ENCODE measurements around the gene FARS2.

FARS2 gene

DNA sequence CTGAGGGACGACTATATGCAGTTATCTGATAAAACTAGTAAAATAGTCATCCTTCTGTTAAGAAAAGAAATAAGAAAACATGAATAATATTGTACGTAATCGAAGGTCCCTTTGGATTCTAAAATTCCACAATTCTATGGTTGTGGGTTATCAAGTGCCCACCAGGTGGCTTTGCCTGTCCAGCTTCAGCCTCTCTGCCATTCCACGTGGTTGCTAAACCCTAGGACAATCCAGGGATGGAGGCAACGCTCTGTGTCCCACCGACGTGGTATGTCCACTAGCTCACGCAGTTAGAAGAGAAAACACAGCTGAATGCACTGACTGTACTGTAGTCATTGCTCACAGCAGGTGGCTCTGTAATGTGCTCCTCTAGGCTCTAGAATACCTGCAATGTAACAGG lies 349.3 kb downstream of the FARS2 start:
- Histone ChIP-seq H3K4me1 (ENCODE audit: control insufficient read depth in 2 of 2, insufficient read depth in 2 of 2, low read length in 2 of 2) (no peaks in the 10 kb centered on the region), H3K27ac (ENCODE audit: low read depth in 2 of 2, low read length in 2 of 2) (no peak overlapping the region), H3K9me3 (ENCODE audit: control insufficient read depth in 2 of 2, low read length in 2 of 2) (no peaks in the 10 kb centered on the region)

DNA sequence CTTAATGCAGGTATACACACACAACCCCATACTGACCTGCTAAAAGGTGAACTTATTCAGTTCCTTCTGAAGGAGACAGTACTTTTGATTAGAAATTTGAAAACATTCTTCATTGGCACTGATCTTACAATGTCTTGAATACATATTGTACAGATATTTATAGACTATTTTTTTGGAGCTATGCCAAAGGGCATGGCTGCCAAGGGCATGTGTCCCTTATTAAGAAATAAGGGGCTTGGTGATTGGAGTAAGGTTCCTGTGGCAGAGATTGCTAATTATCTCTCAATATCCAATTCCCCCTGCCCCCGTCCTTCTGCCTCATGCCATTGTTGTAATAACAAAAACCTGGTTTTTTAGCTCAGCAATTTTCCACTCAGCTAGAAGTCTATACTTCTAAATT lies 355.9 kb downstream of the FARS2 start:
- Histone ChIP-seq H3K27me3 (ENCODE audit: control insufficient read depth in 2 of 2, insufficient read depth in 2 of 2, low read length in 2 of 2) (no peaks in the 10 kb centered on the region), H3K4me3 (ENCODE audit: low read length in 2 of 2) (no peak overlapping the region), H3K9me3 (ENCODE audit: control insufficient read depth in 2 of 2, low read length in 2 of 2) (no peaks in the 10 kb centered on the region), H3K4me1 (ENCODE audit: control insufficient read depth in 2 of 2, insufficient read depth in 2 of 2, low read length in 2 of 2) (no peaks in the 10 kb centered on the region), H3K36me3 (ENCODE audit: control insufficient read depth in 2 of 2, insufficient read depth in 2 of 2, low read length in 2 of 2) (no peaks in the 10 kb centered on the region), H3K27ac (ENCODE audit: low read depth in 2 of 2, low read length in 2 of 2) (no peak overlapping the region), H3K9ac (ENCODE audit: low read depth in 1 of 2, low read length in 2 of 2) (no peak overlapping the region)

More for the DNA sequence above, 349.3 kb downstream of the FARS2 start:
- no peak overlapping the region for H3K9ac ChIP-seq (ENCODE audit: low read depth in 1 of 2, low read length in 2 of 2)
- H3K36me3 ChIP-seq (ENCODE audit: control insufficient read depth in 2 of 2, insufficient read depth in 2 of 2, low read length in 2 of 2): no peaks in the 10 kb centered on the region
- H3K27me3 ChIP-seq (ENCODE audit: control insufficient read depth in 2 of 2, insufficient read depth in 2 of 2, low read length in 2 of 2): no peaks in the 10 kb centered on the region
- no peak overlapping the region for H3K4me3 ChIP-seq (ENCODE audit: low read length in 2 of 2)

DNA sequence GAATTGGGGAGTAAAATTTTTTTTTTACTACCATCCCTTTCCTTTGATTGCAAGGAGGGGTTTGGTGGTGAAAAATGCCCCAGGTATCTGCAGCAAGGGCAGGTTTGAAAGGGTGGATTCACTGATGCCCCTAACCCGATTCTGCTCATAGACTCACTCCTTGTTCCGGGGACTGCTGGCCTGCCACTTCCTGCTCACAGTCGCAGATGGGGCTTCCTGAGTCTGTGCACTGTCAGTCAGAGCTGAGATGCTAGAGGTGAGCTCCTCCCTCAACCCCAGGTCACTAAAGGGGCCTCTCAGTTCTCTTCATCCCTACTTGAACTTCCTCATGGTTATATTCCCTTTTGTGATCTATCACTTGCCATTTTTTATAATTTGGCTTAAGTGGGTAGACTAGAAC lies 357.9 kb downstream of the FARS2 start:
- Histone ChIP-seq H3K27ac (ENCODE audit: low read depth in 2 of 2, low read length in 2 of 2) (no peak overlapping the region), H3K4me3 (ENCODE audit: low read length in 2 of 2) (no peak overlapping the region), H3K27me3 (ENCODE audit: control insufficient read depth in 2 of 2, insufficient read depth in 2 of 2, low read length in 2 of 2) (no peaks in the 10 kb centered on the region), H3K4me1 (ENCODE audit: control insufficient read depth in 2 of 2, insufficient read depth in 2 of 2, low read length in 2 of 2) (no peaks in the 10 kb centered on the region), H3K36me3 (ENCODE audit: control insufficient read depth in 2 of 2, insufficient read depth in 2 of 2, low read length in 2 of 2) (no peaks in the 10 kb centered on the region), H3K9ac (ENCODE audit: low read depth in 1 of 2, low read length in 2 of 2) (no peak overlapping the region), H3K9me3 (ENCODE audit: control insufficient read depth in 2 of 2, low read length in 2 of 2) (no peaks in the 10 kb centered on the region)

DNA sequence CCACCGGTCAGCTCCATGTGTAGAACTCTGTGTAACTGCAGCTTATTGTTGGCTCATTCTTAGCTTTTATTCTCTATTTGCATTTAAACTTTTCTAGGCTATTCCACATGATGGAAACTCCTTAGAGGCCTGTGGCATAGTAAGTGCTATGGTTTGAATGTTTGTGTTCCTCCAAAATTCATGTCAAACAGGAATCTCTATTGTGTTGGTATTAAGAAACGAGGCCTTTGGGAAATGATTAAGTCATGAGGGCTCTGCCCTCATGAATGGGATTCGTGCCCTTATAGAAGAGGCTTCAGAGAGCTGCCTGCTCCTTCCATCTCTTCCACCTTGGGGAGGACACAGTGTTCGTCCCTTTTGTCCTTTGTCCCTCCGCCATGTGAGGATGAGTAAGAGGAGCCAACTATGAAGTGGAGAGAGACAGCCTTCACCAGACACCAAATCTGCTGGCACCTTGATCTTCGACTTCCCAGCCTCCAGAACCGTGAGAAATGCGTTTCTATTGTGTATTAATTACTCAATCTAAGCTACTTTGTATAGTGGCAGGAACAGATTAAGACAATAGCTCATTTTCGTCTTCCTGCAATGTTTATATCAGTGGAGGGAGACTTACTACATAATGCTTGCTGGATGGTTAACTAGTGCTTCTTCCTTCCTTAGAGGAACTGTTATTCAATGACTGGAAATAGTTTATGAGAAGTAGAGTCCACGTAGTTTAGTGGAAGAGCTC lies 361.1 kb downstream of the FARS2 start:
- no peaks in the 10 kb centered on the region for H3K9me3 ChIP-seq (ENCODE audit: control insufficient read depth in 2 of 2, low read length in 2 of 2)
- H3K27ac ChIP-seq (ENCODE audit: low read depth in 2 of 2, low read length in 2 of 2): no peak overlapping the region
- H3K4me3 ChIP-seq (ENCODE audit: low read length in 2 of 2): no peak overlapping the region
- no peak overlapping the region for H3K9ac ChIP-seq (ENCODE audit: low read depth in 1 of 2, low read length in 2 of 2)
- H3K4me1 ChIP-seq (ENCODE audit: control insufficient read depth in 2 of 2, insufficient read depth in 2 of 2, low read length in 2 of 2): no peaks in the 10 kb centered on the region
- no peaks in the 10 kb centered on the region for H3K36me3 ChIP-seq (ENCODE audit: control insufficient read depth in 2 of 2, insufficient read depth in 2 of 2, low read length in 2 of 2)
- H3K27me3 ChIP-seq (ENCODE audit: control insufficient read depth in 2 of 2, insufficient read depth in 2 of 2, low read length in 2 of 2): no peaks in the 10 kb centered on the region

DNA sequence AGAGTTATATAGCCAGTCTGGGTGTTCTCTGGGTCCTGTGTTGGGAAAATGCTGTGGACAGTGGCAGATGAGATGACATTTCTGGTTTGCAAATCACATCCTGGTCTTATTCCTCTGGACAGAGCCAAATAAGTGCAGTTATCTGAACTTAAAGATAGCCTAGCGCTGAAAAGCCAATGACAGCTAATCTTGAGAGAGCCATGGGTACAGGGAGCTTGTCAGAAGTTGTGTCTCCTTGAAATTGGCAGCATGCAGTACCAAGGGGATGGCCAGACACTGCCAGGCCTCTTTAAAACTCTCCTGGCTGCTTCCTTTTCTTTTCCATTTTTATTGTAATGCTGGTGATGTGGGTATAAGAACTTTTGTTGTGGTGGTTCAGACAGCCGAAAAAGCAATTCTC lies 362.5 kb downstream of the FARS2 start:
- H3K36me3 ChIP-seq (ENCODE audit: control insufficient read depth in 2 of 2, insufficient read depth in 2 of 2, low read length in 2 of 2): no peaks in the 10 kb centered on the region

DNA sequence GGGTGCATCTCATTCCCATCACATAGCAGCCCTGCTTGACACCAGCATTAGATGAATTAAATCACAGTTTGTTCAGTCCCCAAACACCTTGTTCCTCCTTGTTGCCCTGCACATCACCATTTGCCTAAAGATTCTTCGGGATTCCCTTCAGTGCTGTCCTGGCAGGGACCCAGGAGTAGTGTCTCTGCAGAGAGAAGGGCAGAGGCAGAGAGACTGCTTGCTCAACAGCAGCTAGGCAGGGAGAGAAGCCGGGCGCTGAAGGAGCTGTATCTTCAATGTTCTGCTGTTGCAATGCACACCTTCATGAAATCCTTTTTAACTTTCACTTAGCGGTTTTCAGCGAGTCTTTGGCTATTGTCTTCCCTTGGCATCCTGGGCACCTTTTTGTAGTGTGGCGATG lies 362.9 kb downstream of the FARS2 start:
- H3K9ac ChIP-seq (ENCODE audit: low read depth in 1 of 2, low read length in 2 of 2): no peak overlapping the region
- no peaks in the 10 kb centered on the region for H3K27me3 ChIP-seq (ENCODE audit: control insufficient read depth in 2 of 2, insufficient read depth in 2 of 2, low read length in 2 of 2)
- H3K9me3 ChIP-seq (ENCODE audit: control insufficient read depth in 2 of 2, low read length in 2 of 2): no peaks in the 10 kb centered on the region
- H3K27ac ChIP-seq (ENCODE audit: low read depth in 2 of 2, low read length in 2 of 2): no peak overlapping the region
- H3K4me1 ChIP-seq (ENCODE audit: control insufficient read depth in 2 of 2, insufficient read depth in 2 of 2, low read length in 2 of 2): no peaks in the 10 kb centered on the region
- H3K36me3 ChIP-seq (ENCODE audit: control insufficient read depth in 2 of 2, insufficient read depth in 2 of 2, low read length in 2 of 2): no peaks in the 10 kb centered on the region
- H3K4me3 ChIP-seq (ENCODE audit: low read length in 2 of 2): no peak overlapping the region

More for the DNA sequence above, 362.5 kb downstream of the FARS2 start:
- Histone ChIP-seq H3K4me1 (ENCODE audit: control insufficient read depth in 2 of 2, insufficient read depth in 2 of 2, low read length in 2 of 2) (no peaks in the 10 kb centered on the region), H3K4me3 (ENCODE audit: low read length in 2 of 2) (no peak overlapping the region), H3K9me3 (ENCODE audit: control insufficient read depth in 2 of 2, low read length in 2 of 2) (no peaks in the 10 kb centered on the region), H3K9ac (ENCODE audit: low read depth in 1 of 2, low read length in 2 of 2) (no peak overlapping the region), H3K27ac (ENCODE audit: low read depth in 2 of 2, low read length in 2 of 2) (no peak overlapping the region), H3K27me3 (ENCODE audit: control insufficient read depth in 2 of 2, insufficient read depth in 2 of 2, low read length in 2 of 2) (no peaks in the 10 kb centered on the region)

DNA sequence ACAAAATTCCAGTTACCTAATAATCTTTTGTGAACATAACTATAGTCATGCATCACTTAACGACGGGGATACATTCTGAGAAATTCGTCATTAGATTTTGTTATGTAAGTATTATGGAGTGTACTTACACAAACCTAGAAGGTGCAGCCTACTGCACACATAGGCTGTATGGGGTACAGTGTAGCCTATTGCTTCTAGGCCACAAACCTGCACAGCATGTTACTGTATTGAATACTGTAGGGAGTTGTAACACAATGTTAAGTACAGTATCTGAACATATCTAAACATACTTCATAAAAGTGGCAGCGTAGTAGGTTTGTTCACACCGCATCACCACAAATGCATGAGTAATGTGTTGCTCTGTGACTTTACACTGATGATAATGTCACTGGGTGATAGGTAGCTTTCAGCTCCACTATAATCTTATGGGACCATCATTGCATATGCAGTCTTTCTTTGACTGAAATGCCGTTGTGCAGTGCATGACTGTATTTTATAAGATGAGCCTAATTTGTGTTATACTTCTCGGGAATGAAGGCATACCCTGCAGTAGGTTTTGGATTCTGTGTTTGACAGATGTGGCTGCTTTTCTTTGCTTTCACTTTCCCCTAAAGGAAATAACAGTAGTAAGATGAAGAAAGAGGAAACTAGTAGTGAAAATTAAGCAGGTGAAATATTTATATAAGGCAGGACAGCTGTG lies 365.6 kb downstream of the FARS2 start:
- H3K4me3 ChIP-seq (ENCODE audit: low read length in 2 of 2): no peak overlapping the region
- no peak overlapping the region for H3K27ac ChIP-seq (ENCODE audit: low read depth in 2 of 2, low read length in 2 of 2)
- H3K9ac ChIP-seq (ENCODE audit: low read depth in 1 of 2, low read length in 2 of 2): no peak overlapping the region
- no peaks in the 10 kb centered on the region for H3K4me1 ChIP-seq (ENCODE audit: control insufficient read depth in 2 of 2, insufficient read depth in 2 of 2, low read length in 2 of 2)
- H3K36me3 ChIP-seq (ENCODE audit: control insufficient read depth in 2 of 2, insufficient read depth in 2 of 2, low read length in 2 of 2): no peaks in the 10 kb centered on the region
- H3K27me3 ChIP-seq (ENCODE audit: control insufficient read depth in 2 of 2, insufficient read depth in 2 of 2, low read length in 2 of 2): no peaks in the 10 kb centered on the region
- H3K9me3 ChIP-seq (ENCODE audit: control insufficient read depth in 2 of 2, low read length in 2 of 2): no peaks in the 10 kb centered on the region

DNA sequence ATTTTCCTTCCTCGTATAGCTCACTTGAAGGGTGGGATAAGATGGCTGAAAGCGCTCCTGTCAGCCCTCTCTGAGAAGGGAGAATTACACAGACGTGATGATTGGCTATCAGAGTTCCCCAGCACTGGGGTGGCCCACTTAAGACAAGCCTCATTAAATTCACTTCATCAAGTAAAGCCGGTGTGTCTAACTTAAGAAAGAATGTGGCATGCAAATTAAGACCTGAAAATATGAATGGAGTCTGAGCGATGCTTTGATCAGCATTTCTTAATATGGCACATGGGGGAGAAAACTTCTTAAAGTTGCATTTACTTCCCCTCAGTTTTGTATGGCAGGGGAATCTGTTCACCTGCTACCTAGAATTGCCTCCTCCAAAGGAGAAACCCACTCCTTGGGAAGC lies 369.3 kb downstream of the FARS2 start:
- H3K36me3 ChIP-seq (ENCODE audit: control insufficient read depth in 2 of 2, insufficient read depth in 2 of 2, low read length in 2 of 2): no peaks in the 10 kb centered on the region
- H3K9me3 ChIP-seq (ENCODE audit: control insufficient read depth in 2 of 2, low read length in 2 of 2): no peaks in the 10 kb centered on the region
- H3K4me3 ChIP-seq (ENCODE audit: low read length in 2 of 2): no peak overlapping the region
- no peaks in the 10 kb centered on the region for H3K27me3 ChIP-seq (ENCODE audit: control insufficient read depth in 2 of 2, insufficient read depth in 2 of 2, low read length in 2 of 2)
- H3K27ac ChIP-seq (ENCODE audit: low read depth in 2 of 2, low read length in 2 of 2): no peak overlapping the region
- no peak overlapping the region for H3K9ac ChIP-seq (ENCODE audit: low read depth in 1 of 2, low read length in 2 of 2)
- no peaks in the 10 kb centered on the region for H3K4me1 ChIP-seq (ENCODE audit: control insufficient read depth in 2 of 2, insufficient read depth in 2 of 2, low read length in 2 of 2)

DNA sequence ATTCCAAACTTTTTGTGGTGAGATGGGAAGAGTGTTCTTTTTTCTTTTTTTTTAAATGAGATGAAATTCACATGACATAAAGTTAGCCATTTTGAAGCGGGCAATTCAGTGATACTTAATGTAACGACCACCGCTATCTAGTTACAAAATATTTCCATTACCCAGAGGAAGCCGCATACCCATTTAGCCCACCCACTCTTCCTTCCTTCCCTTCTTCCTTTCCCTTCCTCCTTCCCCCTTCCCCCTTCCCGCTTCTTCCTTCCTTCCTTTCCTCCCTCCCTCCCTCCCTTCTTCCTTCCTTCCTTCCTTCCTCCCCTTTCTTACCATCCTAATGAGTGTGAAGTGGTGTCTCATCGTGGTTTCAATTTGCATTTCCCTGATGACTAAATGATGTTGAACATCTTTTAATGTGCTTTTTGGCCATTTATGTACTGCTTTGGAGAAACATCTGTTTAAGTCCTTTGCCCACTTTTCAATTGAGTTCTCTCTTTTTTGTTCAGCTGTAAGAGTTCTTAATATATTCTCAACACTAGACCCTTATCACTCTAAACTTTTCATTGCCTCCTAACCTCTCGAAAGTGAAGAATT lies 371.1 kb downstream of the FARS2 start:
- Histone ChIP-seq H3K4me3 (ENCODE audit: low read length in 2 of 2) (no peak overlapping the region), H3K9me3 (ENCODE audit: control insufficient read depth in 2 of 2, low read length in 2 of 2) (no peaks in the 10 kb centered on the region), H3K4me1 (ENCODE audit: control insufficient read depth in 2 of 2, insufficient read depth in 2 of 2, low read length in 2 of 2) (no peaks in the 10 kb centered on the region), H3K36me3 (ENCODE audit: control insufficient read depth in 2 of 2, insufficient read depth in 2 of 2, low read length in 2 of 2) (no peaks in the 10 kb centered on the region), H3K27ac (ENCODE audit: low read depth in 2 of 2, low read length in 2 of 2) (no peak overlapping the region), H3K9ac (ENCODE audit: low read depth in 1 of 2, low read length in 2 of 2) (no peak overlapping the region), H3K27me3 (ENCODE audit: control insufficient read depth in 2 of 2, insufficient read depth in 2 of 2, low read length in 2 of 2) (no peaks in the 10 kb centered on the region)

DNA sequence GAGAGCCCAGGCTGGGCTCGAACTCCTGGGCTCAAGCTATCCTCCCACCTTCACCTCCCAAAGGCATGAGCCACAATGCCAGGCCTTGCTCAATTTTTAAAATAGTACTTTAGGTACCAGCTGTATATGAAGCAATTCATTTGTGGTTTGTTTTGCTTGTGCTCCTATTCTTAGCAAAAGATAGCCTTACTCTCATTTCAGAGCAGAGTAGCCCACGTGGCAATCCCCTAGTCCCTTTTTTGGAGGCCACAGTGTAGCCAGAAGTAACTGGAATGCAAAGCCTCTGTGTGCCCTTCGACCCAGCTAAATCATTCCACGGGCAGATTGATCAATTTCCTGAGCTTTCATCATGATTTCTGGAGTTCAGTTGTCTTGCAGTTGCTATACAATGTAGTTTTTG lies 373.2 kb downstream of the FARS2 start:
- no peaks in the 10 kb centered on the region for H3K9me3 ChIP-seq (ENCODE audit: control insufficient read depth in 2 of 2, low read length in 2 of 2)
- no peak overlapping the region for H3K9ac ChIP-seq (ENCODE audit: low read depth in 1 of 2, low read length in 2 of 2)
- no peaks in the 10 kb centered on the region for H3K27me3 ChIP-seq (ENCODE audit: control insufficient read depth in 2 of 2, insufficient read depth in 2 of 2, low read length in 2 of 2)
- no peaks in the 10 kb centered on the region for H3K4me1 ChIP-seq (ENCODE audit: control insufficient read depth in 2 of 2, insufficient read depth in 2 of 2, low read length in 2 of 2)
- H3K27ac ChIP-seq (ENCODE audit: low read depth in 2 of 2, low read length in 2 of 2): no peak overlapping the region
- no peaks in the 10 kb centered on the region for H3K36me3 ChIP-seq (ENCODE audit: control insufficient read depth in 2 of 2, insufficient read depth in 2 of 2, low read length in 2 of 2)
- H3K4me3 ChIP-seq (ENCODE audit: low read length in 2 of 2): no peak overlapping the region

All from mucosa of rectum (tissue), 2 donors.